Eye (tissue), 1 donor: ENCODE data around the gene SLC40A1.

Source experiments
- DNase-seq: peaks from one replicate; pipeline ENCODE4 v3.0.0-alpha.2; 2015

The SLC40A1 gene

GRCh38 chr2:189566046-189566445 lies 14.5 kb downstream of the SLC40A1 start:
- no peak for DNase-seq

GRCh38 chr2:189561371-189562038 lies 19.1 kb downstream of the SLC40A1 start:
- no peak for DNase-seq

- DNase-seq: no peak
Measured at GRCh38 chr2:189560273-189560586, 20.4 kb downstream of the SLC40A1 start.

GRCh38 chr2:189559579-189560272 lies 20.9 kb downstream of the SLC40A1 start:
- DNase-seq: no peak

GRCh38 chr2:189558516-189559272 lies 21.9 kb downstream of the SLC40A1 start:
- no peak for DNase-seq

- DNase-seq: no peak
Measured at GRCh38 chr2:189557373-189557772, 23.2 kb downstream of the SLC40A1 start.

- DNase-seq: no peak
Measured at GRCh38 chr2:189556526-189556925, 24.1 kb downstream of the SLC40A1 start.

- no peak for DNase-seq
Measured at GRCh38 chr2:189555232-189555631, 25.4 kb downstream of the SLC40A1 start.

- DNase-seq: no peak
Measured at GRCh38 chr2:189553504-189554088, 27.0 kb downstream of the SLC40A1 start.

- no peak for DNase-seq
Measured at GRCh38 chr2:189552991-189553404, 27.6 kb downstream of the SLC40A1 start.

- no peak for DNase-seq
Measured at GRCh38 chr2:189552334-189552990, 28.1 kb downstream of the SLC40A1 start.

GRCh38 chr2:189551808-189552207 lies 28.8 kb downstream of the SLC40A1 start:
- DNase-seq: no peak

- DNase-seq: peak; percentile 12
Measured at GRCh38 chr2:189549449-189549832, 31.1 kb downstream of the SLC40A1 start.

- DNase-seq: no peak
Measured at GRCh38 chr2:189548666-189549448, 31.7 kb downstream of the SLC40A1 start.

GRCh38 chr2:189545418-189545817 lies 35.2 kb downstream of the SLC40A1 start:
- no peak for DNase-seq

- DNase-seq: no peak
Measured at GRCh38 chr2:189544318-189545042, 36.1 kb downstream of the SLC40A1 start.

GRCh38 chr2:189543367-189543766 lies 37.2 kb downstream of the SLC40A1 start:
- DNase-seq: no peak

GRCh38 chr2:189542145-189542882 lies 38.3 kb downstream of the SLC40A1 start:
- DNase-seq: no peak

- no peak for DNase-seq
Measured at GRCh38 chr2:189541591-189541990, 39.0 kb downstream of the SLC40A1 start.

- no peak for DNase-seq
Measured at GRCh38 chr2:189540551-189540950, 40.0 kb downstream of the SLC40A1 start.

- DNase-seq: no peak
Measured at GRCh38 chr2:189538402-189538801, 42.2 kb downstream of the SLC40A1 start.
